ENCODE data around the gene COG4. TPM values are rescaled to one million over a fixed set of nuclear protein-coding genes. Genes with fewer than 3 reads are reported as not detected.
A peak's percentile ranks its signal among the peaks of the same experiment; 100 is the strongest.

Gene COG4
- polyA plus RNA-seq, 3 donors: 37.6 to 40.6 (median 40.1) TPM

DNA sequence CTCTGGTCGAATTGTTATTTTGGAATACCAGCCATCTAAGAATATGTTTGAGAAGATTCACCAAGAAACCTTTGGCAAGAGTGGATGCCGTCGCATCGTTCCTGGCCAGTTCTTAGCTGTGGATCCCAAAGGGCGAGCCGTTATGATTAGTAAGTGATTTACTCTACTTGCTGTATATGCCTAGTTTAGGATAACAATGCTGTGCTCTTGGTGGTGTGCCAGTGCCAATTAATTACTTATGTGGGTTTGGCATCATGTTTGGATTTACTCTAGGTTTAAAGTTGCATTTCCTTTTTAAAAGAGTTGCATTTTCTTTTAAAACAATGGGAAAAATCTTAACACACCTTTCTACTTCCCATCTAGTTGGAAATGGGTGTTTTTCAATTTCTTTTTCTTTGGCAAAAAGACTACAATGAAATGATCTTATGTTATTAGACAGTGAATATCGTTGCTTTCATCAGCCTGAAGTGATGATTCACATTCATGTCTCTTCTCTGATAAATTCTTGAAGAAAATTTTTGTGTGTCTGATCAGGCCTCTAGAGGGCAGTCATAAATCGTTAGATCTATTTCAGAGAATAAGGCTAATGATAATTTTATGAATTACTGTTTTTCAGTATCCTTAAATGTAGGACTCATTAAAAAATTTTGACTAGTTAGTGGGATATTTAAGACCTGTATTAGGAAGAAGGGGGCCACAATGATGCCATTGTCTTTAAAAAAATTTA lies 5.9 kb upstream of the COG4 start:
- Histone ChIP-seq H3K4me1 (ENCODE audit: control insufficient read depth in 1 of 2, insufficient read depth in 2 of 2, low read length in 2 of 2) (peaks cover 10 to 21% of the 10 kb centered on the region in 2 donors), H3K79me2 (ENCODE audit: insufficient read depth, low read length) (peaks cover 96% of the 10 kb centered on the region), H3K27ac (ENCODE audit: low read depth in 1 of 2, low read length in 2 of 2) (no peak overlapping the region), H3K27me3 (ENCODE audit: control insufficient read depth in 2 of 2, insufficient read depth in 2 of 2, low read length in 2 of 2) (no peaks in the 10 kb centered on the region), H3K9ac (ENCODE audit: insufficient read depth, low read length, poor library complexity, severe bottlenecking) (no peak overlapping the region), H3K4me2 (replicated peaks; ENCODE audit: extremely low read depth, low read length, poor library complexity, severe bottlenecking) (no peak overlapping the region), H3K9me3 (replicated peaks in 1 of 2; ENCODE audit: control insufficient read depth in 1 of 2, insufficient read depth in 1 of 2, low read length in 2 of 2) (no peaks in the 10 kb centered on the region), H3K36me3 (replicated peaks in 1 of 2; ENCODE audit: control insufficient read depth in 1 of 2, insufficient read depth in 2 of 2, low read length in 2 of 2) (peaks cover 48 to 80% of the 10 kb centered on the region in 2 donors), H3K4me3 (replicated peaks in 1 of 3; ENCODE audit: low read depth in 2 of 3, low read length in 3 of 3) (no peak overlapping the region), H2AFZ (ENCODE audit: insufficient read depth, low read depth, low read length, poor library complexity, severe bottlenecking) (no peak overlapping the region), H4K20me1 (ENCODE audit: insufficient read depth, low read length) (peaks cover 64% of the 10 kb centered on the region)
- Mint-ChIP-seq H3K4me3 (no peak overlapping the region), H3K9me3 (no peaks in the 10 kb centered on the region), H3K27ac (peak overlapping the region in 1 of 7 donors; percentile 57), H3K36me3 (peaks cover 64 to 80% of the 10 kb centered on the region in 2 donors), H3K27me3 (ENCODE audit: low read depth in 3 of 3) (peaks cover 0 to 3% (median 1%) of the 10 kb centered on the region in 3 donors), H3K4me1 (peaks cover 22% of the 10 kb centered on the region)
- TF ChIP-seq, protein P1, sequence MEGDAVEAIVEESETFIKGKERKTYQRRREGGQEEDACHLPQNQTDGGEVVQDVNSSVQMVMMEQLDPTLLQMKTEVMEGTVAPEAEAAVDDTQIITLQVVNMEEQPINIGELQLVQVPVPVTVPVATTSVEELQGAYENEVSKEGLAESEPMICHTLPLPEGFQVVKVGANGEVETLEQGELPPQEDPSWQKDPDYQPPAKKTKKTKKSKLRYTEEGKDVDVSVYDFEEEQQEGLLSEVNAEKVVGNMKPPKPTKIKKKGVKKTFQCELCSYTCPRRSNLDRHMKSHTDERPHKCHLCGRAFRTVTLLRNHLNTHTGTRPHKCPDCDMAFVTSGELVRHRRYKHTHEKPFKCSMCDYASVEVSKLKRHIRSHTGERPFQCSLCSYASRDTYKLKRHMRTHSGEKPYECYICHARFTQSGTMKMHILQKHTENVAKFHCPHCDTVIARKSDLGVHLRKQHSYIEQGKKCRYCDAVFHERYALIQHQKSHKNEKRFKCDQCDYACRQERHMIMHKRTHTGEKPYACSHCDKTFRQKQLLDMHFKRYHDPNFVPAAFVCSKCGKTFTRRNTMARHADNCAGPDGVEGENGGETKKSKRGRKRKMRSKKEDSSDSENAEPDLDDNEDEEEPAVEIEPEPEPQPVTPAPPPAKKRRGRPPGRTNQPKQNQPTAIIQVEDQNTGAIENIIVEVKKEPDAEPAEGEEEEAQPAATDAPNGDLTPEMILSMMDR (IDR thresholded peaks at IDR 0.05): peak; percentile 55
- intact Hi-C loops (cut with micrococcal nuclease): loop anchor here (10.0 kb wide), 2 partner anchors 74 to 144 kb away; partner anchors contain the start of gene FCSK (in 1 of the 2)
- peak in 2 of 3 donors; percentile 9 to 24 for DNase-seq
- WGBS (ENCODE audit: insufficient coverage): 93% methylated on average over 5 of the region's 8 CpGs

DNA sequence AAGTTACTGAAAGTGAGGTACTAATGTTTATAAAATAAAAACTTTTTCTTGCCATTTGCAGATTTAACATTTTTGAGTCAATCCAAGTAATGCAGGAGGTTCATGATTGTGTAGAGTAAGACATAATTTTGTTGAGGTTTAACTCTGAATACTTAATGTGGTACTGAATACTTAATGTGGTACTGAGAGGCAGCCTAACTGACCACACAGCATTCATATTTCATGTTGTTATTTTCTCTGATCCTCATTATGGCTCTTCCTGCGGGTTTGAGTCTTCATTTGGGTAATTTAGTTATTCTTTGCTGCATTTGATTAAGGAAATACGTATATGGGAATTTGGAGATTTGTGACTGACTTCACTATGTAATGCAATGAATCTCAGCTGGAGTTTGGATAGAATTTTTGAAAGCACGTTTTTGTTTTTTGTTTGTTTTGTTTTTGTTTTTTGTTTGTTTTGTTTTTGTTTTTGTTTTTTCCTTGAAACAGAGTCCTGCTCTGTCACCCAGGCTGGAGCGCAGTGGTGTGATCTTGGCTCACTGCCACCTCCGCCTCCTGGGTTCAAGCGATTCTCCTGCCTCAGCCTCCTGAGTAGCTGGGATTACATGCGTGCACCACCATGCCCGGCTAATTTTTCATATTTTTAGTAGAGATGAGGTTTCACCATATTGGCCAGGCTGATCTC lies 4.1 kb upstream of the COG4 start:
- Mint-ChIP-seq H3K9me3 (no peaks in the 10 kb centered on the region), H3K27me3 (ENCODE audit: low read depth in 3 of 3) (peaks cover 0 to 6% (median 1%) of the 10 kb centered on the region in 3 donors), H3K4me1 (peaks cover 28% of the 10 kb centered on the region), H3K4me3 (no peak overlapping the region), H3K36me3 (peaks cover 47 to 63% of the 10 kb centered on the region in 2 donors), H3K27ac (peak overlapping the region in 1 of 7 donors; percentile 28)
- TF ChIP-seq, protein P1 (IDR thresholded peaks at IDR 0.05): no peak
- Histone ChIP-seq H3K4me2 (replicated peaks; ENCODE audit: extremely low read depth, low read length, poor library complexity, severe bottlenecking) (no peak overlapping the region), H3K9me3 (replicated peaks in 1 of 2; ENCODE audit: control insufficient read depth in 1 of 2, insufficient read depth in 1 of 2, low read length in 2 of 2) (no peaks in the 10 kb centered on the region), H4K20me1 (ENCODE audit: insufficient read depth, low read length) (peaks cover 47% of the 10 kb centered on the region), H2AFZ (ENCODE audit: insufficient read depth, low read depth, low read length, poor library complexity, severe bottlenecking) (no peak overlapping the region), H3K9ac (ENCODE audit: insufficient read depth, low read length, poor library complexity, severe bottlenecking) (no peak overlapping the region), H3K4me3 (replicated peaks in 1 of 3; ENCODE audit: low read depth in 2 of 3, low read length in 3 of 3) (no peak overlapping the region), H3K36me3 (replicated peaks in 1 of 2; ENCODE audit: control insufficient read depth in 1 of 2, insufficient read depth in 2 of 2, low read length in 2 of 2) (peaks cover 30 to 63% of the 10 kb centered on the region in 2 donors), H3K27me3 (ENCODE audit: control insufficient read depth in 2 of 2, insufficient read depth in 2 of 2, low read length in 2 of 2) (no peaks in the 10 kb centered on the region), H3K79me2 (ENCODE audit: insufficient read depth, low read length) (peaks cover 96% of the 10 kb centered on the region), H3K4me1 (ENCODE audit: control insufficient read depth in 1 of 2, insufficient read depth in 2 of 2, low read length in 2 of 2) (peaks cover 15 to 28% of the 10 kb centered on the region in 2 donors), H3K27ac (ENCODE audit: low read depth in 1 of 2, low read length in 2 of 2) (peak overlapping the region in 1 of 2 donors; percentile 48)
- intact Hi-C loops (cut with micrococcal nuclease): loop anchor here (10.0 kb wide), 2 partner anchors 73 to 143 kb away; partner anchors contain the start of gene FCSK (in 1 of the 2)
- 97% methylated on average over 5 of the region's 8 CpGs for WGBS (ENCODE audit: insufficient coverage)
- DNase-seq: no peak
